NOMO-1 treated with DMSO at 0.1 percent for 48 hours (cell line): Measurements from ENCODE around the gene MYO16.

Experiments used
- DNase-seq: peaks from one replicate; lab custom pipeline; 2025; ENCODE audit not compliant: unreplicated experiment; lab: John Stamatoyannopoulos, UW

The MYO16 gene

GRCh38 chr13:108662528-108662927 is 33.1 kb downstream of the MYO16 start:
- no peak for DNase-seq

GRCh38 chr13:108663710-108664109 is 34.3 kb downstream of the MYO16 start:
- DNase-seq, result no peak

- DNase-seq, result no peak
Observed at GRCh38 chr13:108667205-108667604, 37.8 kb downstream of the MYO16 start.

- DNase-seq, result no peak
Observed at GRCh38 chr13:108669381-108669780, 40.0 kb downstream of the MYO16 start.

GRCh38 chr13:108674346-108674745 is 44.9 kb downstream of the MYO16 start:
- DNase-seq, result no peak

- no peak for DNase-seq
Observed at GRCh38 chr13:108674771-108675170, 45.4 kb downstream of the MYO16 start.

- no peak for DNase-seq
Observed at GRCh38 chr13:108676620-108677019, 47.2 kb downstream of the MYO16 start.

- DNase-seq, result no peak
Observed at GRCh38 chr13:108677806-108678205, 48.4 kb downstream of the MYO16 start.

- no peak for DNase-seq
Observed at GRCh38 chr13:108680011-108680410, 50.6 kb downstream of the MYO16 start.

- no peak for DNase-seq
Observed at GRCh38 chr13:108681986-108682575, 52.7 kb downstream of the MYO16 start.

GRCh38 chr13:108682714-108683113 is 53.3 kb downstream of the MYO16 start:
- no peak for DNase-seq

GRCh38 chr13:108686027-108686426 is 56.6 kb downstream of the MYO16 start:
- DNase-seq, result no peak

GRCh38 chr13:108690726-108691125 is 61.3 kb downstream of the MYO16 start:
- DNase-seq, result no peak

- peak; percentile 14 for DNase-seq
Observed at GRCh38 chr13:108700422-108701170, 71.2 kb downstream of the MYO16 start.

GRCh38 chr13:108702171-108702570 is 72.8 kb downstream of the MYO16 start:
- no peak for DNase-seq

- DNase-seq, result no peak
Observed at GRCh38 chr13:108705031-108705430, 75.6 kb downstream of the MYO16 start.

GRCh38 chr13:108707584-108707983 is 78.2 kb downstream of the MYO16 start:
- DNase-seq, result no peak

GRCh38 chr13:108708921-108709320 is 79.5 kb downstream of the MYO16 start:
- no peak for DNase-seq

- DNase-seq, result no peak
Observed at GRCh38 chr13:108711386-108711785, 82.0 kb downstream of the MYO16 start.

GRCh38 chr13:108725471-108725870 is 96.1 kb downstream of the MYO16 start:
- no peak for DNase-seq

- no peak for DNase-seq
Observed at GRCh38 chr13:108728370-108728769, 99.0 kb downstream of the MYO16 start.

GRCh38 chr13:108733022-108733560 is 103.7 kb downstream of the MYO16 start:
- no peak for DNase-seq
